Measurements from ENCODE around the gene CRAMP1. TPM values are rescaled to one million over a fixed set of nuclear protein-coding genes. Genes with fewer than 3 reads are reported as not detected.
"Not testable (repeated sequence)": the region's sequence is repeated elsewhere in the genome, so short reads cannot be mapped to it uniquely, and the experiment has no call there.

Gene CRAMP1
- total RNA-seq, 1 experiment from 2014 or later: 33.0 TPM

DNA sequence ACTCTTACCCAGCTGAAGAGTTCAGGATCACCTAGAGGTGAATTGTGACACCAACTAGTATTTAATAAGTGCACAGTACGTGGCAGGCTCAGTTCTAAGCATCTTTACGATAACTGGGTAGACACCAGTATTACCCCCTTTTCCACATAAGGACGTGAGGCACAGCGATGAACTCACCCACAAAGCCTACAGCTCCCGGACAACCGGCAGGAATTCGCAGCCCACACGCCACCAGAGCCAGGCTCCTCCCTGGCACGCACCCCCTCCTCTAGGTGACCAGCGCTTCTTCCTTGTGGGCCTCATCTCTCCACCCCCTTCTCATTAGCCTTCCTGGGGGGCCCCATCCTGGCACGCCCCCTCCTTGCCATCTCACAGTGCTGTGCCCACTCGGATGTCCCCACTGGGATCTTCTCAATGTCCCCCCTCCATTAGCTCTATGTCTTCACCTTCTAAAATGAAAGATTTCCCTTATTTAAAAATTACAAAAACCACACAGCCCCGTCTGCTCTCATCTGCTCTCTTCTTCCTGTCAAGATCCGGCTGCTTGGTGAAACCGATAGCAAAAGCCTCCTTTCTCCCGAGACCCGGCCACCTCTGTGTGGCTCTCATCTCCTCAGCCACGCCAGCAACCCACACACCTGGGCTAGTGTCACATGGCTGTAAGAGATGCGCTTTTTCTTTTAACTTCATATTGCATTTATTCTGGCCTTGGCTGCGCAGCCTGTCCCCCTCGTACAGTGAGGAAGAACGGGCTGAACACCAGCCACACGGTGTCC, 21.0 kb upstream of the CRAMP1 start:
- H3K27ac ChIP-seq (ENCODE audit: low read depth, low read length, poor library complexity, severe bottlenecking): no peak overlapping the region
- DNase-seq (ENCODE audit: low spot score): no peak
- ChIA-PET POLR2A (ENCODE audit: low non-redundant PET) (no interaction called here), CTCF (no interaction called here)
- TF ChIP-seq EZH2 (IDR thresholded peaks at IDR 0.05; ENCODE audit: borderline replicate concordance, low read depth, low read length, poor library complexity, severe bottlenecking): no peak
- TF ChIP-seq, protein P1, sequence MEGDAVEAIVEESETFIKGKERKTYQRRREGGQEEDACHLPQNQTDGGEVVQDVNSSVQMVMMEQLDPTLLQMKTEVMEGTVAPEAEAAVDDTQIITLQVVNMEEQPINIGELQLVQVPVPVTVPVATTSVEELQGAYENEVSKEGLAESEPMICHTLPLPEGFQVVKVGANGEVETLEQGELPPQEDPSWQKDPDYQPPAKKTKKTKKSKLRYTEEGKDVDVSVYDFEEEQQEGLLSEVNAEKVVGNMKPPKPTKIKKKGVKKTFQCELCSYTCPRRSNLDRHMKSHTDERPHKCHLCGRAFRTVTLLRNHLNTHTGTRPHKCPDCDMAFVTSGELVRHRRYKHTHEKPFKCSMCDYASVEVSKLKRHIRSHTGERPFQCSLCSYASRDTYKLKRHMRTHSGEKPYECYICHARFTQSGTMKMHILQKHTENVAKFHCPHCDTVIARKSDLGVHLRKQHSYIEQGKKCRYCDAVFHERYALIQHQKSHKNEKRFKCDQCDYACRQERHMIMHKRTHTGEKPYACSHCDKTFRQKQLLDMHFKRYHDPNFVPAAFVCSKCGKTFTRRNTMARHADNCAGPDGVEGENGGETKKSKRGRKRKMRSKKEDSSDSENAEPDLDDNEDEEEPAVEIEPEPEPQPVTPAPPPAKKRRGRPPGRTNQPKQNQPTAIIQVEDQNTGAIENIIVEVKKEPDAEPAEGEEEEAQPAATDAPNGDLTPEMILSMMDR (conservative IDR thresholded peaks at IDR 0.05; ENCODE audit: low read depth, low read length): no peak
- H3K36me3 ChIP-seq (ENCODE audit: insufficient read depth, low read length, poor library complexity, severe bottlenecking): no peaks in the 10 kb centered on the region
- BruUV-seq (replicated peaks): no TSS peak
- H3K4me3 ChIP-seq (ENCODE audit: low read depth, low read length, poor library complexity, severe bottlenecking): no peak overlapping the region
- H3K9me3 ChIP-seq (ENCODE audit: low read depth, low read length, poor library complexity, severe bottlenecking): no peaks in the 10 kb centered on the region
- H3K4me1 ChIP-seq (ENCODE audit: insufficient read depth, low read length, poor library complexity, severe bottlenecking): no peaks in the 10 kb centered on the region
- intact Hi-C loops (cut with micrococcal nuclease; ENCODE audit: unreplicated experiment): no loop called here
- H3K27me3 ChIP-seq (replicated peaks; ENCODE audit: insufficient read depth, low read depth, low read length, poor library complexity): no peaks in the 10 kb centered on the region

DNA sequence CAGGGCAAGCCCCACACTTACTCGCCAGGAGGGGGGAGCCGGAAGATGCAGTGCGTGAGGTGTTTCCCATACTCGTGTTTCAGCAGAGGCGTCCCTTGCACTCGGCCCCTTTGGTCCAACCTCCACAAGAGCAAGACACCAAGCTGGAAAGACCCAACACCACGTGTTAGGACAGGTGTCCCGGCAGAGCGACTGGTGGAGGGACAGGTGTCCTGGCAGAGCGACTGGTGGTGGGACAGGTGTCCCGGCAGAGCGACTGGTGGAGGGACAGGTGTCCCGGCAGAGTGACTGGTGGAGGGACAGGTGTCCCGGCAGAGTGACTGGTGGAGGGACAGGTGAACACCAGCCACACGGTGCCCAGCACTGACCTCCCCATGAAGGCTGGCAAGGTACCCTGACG, 19.7 kb upstream of the CRAMP1 start:
- no peak for DNase-seq (ENCODE audit: low spot score)
- no peak overlapping the region for H3K27ac ChIP-seq (ENCODE audit: low read depth, low read length, poor library complexity, severe bottlenecking)
- CTCF ChIA-PET: no interaction called here
- BruUV-seq (replicated peaks): no TSS peak
- POLR2A ChIA-PET (ENCODE audit: low non-redundant PET): no interaction called here
- intact Hi-C loops (cut with micrococcal nuclease; ENCODE audit: unreplicated experiment): no loop called here
- no peaks in the 10 kb centered on the region for H3K27me3 ChIP-seq (replicated peaks; ENCODE audit: insufficient read depth, low read depth, low read length, poor library complexity)
- TF ChIP-seq, protein P1 (conservative IDR thresholded peaks at IDR 0.05; ENCODE audit: low read depth, low read length): no peak
- TF ChIP-seq EZH2 (IDR thresholded peaks at IDR 0.05; ENCODE audit: borderline replicate concordance, low read depth, low read length, poor library complexity, severe bottlenecking): no peak
- H3K36me3 ChIP-seq (ENCODE audit: insufficient read depth, low read length, poor library complexity, severe bottlenecking): no peaks in the 10 kb centered on the region
- H3K4me1 ChIP-seq (ENCODE audit: insufficient read depth, low read length, poor library complexity, severe bottlenecking): no peaks in the 10 kb centered on the region
- no peaks in the 10 kb centered on the region for H3K9me3 ChIP-seq (ENCODE audit: low read depth, low read length, poor library complexity, severe bottlenecking)
- H3K4me3 ChIP-seq (ENCODE audit: low read depth, low read length, poor library complexity, severe bottlenecking): no peak overlapping the region

DNA sequence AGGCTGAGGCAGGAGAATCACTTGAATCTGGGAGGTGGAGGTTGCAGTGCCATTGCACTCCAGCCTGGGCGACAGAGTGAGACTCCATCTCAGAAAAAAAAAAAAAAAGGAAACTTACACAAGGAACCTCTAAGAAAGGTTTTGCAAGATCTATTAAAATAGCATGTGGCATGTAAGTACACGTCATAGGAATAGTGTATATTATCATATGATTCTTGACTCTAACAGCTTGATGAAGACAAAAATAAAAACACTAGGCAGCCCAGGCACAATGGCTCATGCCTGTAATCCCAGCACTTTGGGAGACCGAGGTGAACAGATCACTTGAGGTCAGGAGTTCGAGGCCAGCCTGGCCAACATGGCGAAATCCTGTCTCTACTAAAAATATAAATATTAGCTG, 16.6 kb upstream of the CRAMP1 start:
- intact Hi-C loops (cut with micrococcal nuclease; ENCODE audit: unreplicated experiment); H3K27ac ChIP-seq (ENCODE audit: low read depth, low read length, poor library complexity, severe bottlenecking); DNase-seq (ENCODE audit: low spot score); CTCF ChIA-PET; H3K9me3 ChIP-seq (ENCODE audit: low read depth, low read length, poor library complexity, severe bottlenecking); BruUV-seq (replicated peaks); H3K4me3 ChIP-seq (ENCODE audit: low read depth, low read length, poor library complexity, severe bottlenecking); H3K36me3 ChIP-seq (ENCODE audit: insufficient read depth, low read length, poor library complexity, severe bottlenecking); H3K27me3 ChIP-seq (replicated peaks; ENCODE audit: insufficient read depth, low read depth, low read length, poor library complexity); H3K4me1 ChIP-seq (ENCODE audit: insufficient read depth, low read length, poor library complexity, severe bottlenecking): not testable (repeated sequence)
- POLR2A ChIA-PET (ENCODE audit: low non-redundant PET): interaction anchor here (0.7 kb wide), 1 partner anchor 260 kb away, joined by 7 read pairs; no protein-coding TSS in a partner anchor

DNA sequence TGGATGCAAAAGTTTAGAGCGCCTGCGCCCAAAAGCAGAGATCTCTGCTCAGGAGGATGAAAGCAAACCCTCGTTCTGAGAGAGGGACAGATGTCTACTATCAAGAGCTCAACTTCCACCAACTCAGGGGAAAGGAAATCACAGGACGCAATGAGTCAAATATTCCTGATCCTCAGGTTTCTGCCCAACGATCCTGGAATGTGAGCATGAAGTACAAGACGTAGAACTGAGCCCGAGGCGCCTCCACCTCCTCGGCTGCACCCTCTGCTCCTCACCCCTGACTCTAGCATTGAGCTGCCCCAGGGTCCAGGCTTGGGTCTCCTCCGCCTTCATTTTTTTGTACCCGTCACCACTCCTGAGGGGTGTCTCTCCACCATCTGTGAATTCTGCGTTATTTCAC, 15.6 kb upstream of the CRAMP1 start:
- intact Hi-C loops (cut with micrococcal nuclease; ENCODE audit: unreplicated experiment): no loop called here
- Histone ChIP-seq H3K27ac (ENCODE audit: low read depth, low read length, poor library complexity, severe bottlenecking) (no peak overlapping the region), H3K4me3 (ENCODE audit: low read depth, low read length, poor library complexity, severe bottlenecking) (no peak overlapping the region), H3K36me3 (ENCODE audit: insufficient read depth, low read length, poor library complexity, severe bottlenecking) (no peaks in the 10 kb centered on the region), H3K9me3 (ENCODE audit: low read depth, low read length, poor library complexity, severe bottlenecking) (no peaks in the 10 kb centered on the region), H3K27me3 (replicated peaks; ENCODE audit: insufficient read depth, low read depth, low read length, poor library complexity) (no peaks in the 10 kb centered on the region), H3K4me1 (ENCODE audit: insufficient read depth, low read length, poor library complexity, severe bottlenecking) (no peaks in the 10 kb centered on the region)
- ChIA-PET CTCF (no interaction called here), POLR2A (ENCODE audit: low non-redundant PET) (interaction anchor here (0.6 kb wide), 1 partner anchor 132 kb away, joined by 3 read pairs; no protein-coding TSS in a partner anchor)
- no peak for DNase-seq (ENCODE audit: low spot score)
- TF ChIP-seq, protein P1 (conservative IDR thresholded peaks at IDR 0.05; ENCODE audit: low read depth, low read length): no peak
- BruUV-seq (replicated peaks): no TSS peak

Measured in A673 (cell line).